Activated naive CD4-positive, alpha-beta T cell treated with anti-CD3 and anti-CD28 coated beads, Interleukin-2, amount 50 U/mL, for 72 hours (primary cell): ENCODE results near the gene STX1B. TPM values are rescaled to one million over a fixed set of nuclear protein-coding genes. Genes with fewer than 3 reads are reported as not detected.

Source experiments
- ATAC-seq, 2 donors: fragments of 150-1000 bp; cut with Tn5 transposase; 2 replicates each; pipeline ENCODE4 v1.10.0; 2021; ENCODE audit warnings: mild to moderate bottlenecking in 2 of 2, moderate library complexity in 2 of 2
- DNase-seq, 2 donors: peaks; one replicate each; pipeline ENCODE4 v3.0.0; 2021 to 2022; ENCODE audit warnings: low spot score in 2 of 2
- H3K27ac Mint-ChIP-seq, 2 donors: one replicate each; pipeline ENCODE4 v1.8.0; 2022; ENCODE audit warnings: mild to moderate bottlenecking in 2 of 2, mixed read lengths in 2 of 2
- H3K36me3 Mint-ChIP-seq, 2 donors: one replicate each; pipeline ENCODE4 v1.8.0; 2022; ENCODE audit warnings: mixed read lengths in 2 of 2
- H3K9me3 Mint-ChIP-seq, 2 donors: one replicate each; pipeline ENCODE4 v1.8.0; 2022; ENCODE audit warnings: mixed read lengths in 2 of 2
- total RNA-seq, 2 donors: library from RNA; stranded (reverse); gene quantifications; one replicate each; pipeline ENCODE4 v1.2.3, GENCODE V29; 2022

The STX1B gene
- total RNA-seq, 2 donors from 2014 or later: 0.87 to 4.5 TPM

- no peak for DNase-seq
- Mint-ChIP-seq H3K27ac (peak overlapping the region; percentile 13 to 43), H3K36me3 (peaks cover 15 to 19% of the 10 kb centered on the region in 2 donors), H3K9me3 (no peaks in the 10 kb centered on the region)
- no peak for ATAC-seq
Observed at GRCh38 chr16:30972872-30973271, 37.6 kb downstream of the STX1B start.

- DNase-seq (no peak), ATAC-seq (no peak)
- Mint-ChIP-seq H3K36me3 (peaks cover 15 to 26% of the 10 kb centered on the region in 2 donors), H3K27ac (peak overlapping the region in 1 of 2 donors; percentile 52), H3K9me3 (no peaks in the 10 kb centered on the region)
Observed at GRCh38 chr16:30971298-30971697, 39.1 kb downstream of the STX1B start.

- DNase-seq: no peak
- H3K36me3 Mint-ChIP-seq: peaks cover 19 to 32% of the 10 kb centered on the region in 2 donors
- no peak for ATAC-seq
- no peaks in the 10 kb centered on the region for H3K9me3 Mint-ChIP-seq
- peak overlapping the region; percentile 22 to 48 for H3K27ac Mint-ChIP-seq
Observed at GRCh38 chr16:30969246-30969842, 41.1 kb downstream of the STX1B start.

- DNase-seq (no peak), ATAC-seq (no peak)
- Mint-ChIP-seq H3K27ac (peak overlapping the region in 1 of 2 donors; percentile 60), H3K9me3 (no peaks in the 10 kb centered on the region), H3K36me3 (peaks cover 25 to 38% of the 10 kb centered on the region in 2 donors)
Observed at GRCh38 chr16:30967795-30968194, 42.6 kb downstream of the STX1B start.

- H3K9me3 Mint-ChIP-seq: no peaks in the 10 kb centered on the region
- ATAC-seq (no peak), DNase-seq (no peak)
- H3K36me3 Mint-ChIP-seq: peaks cover 28 to 34% of the 10 kb centered on the region in 2 donors
- peak overlapping the region; percentile 71 to 72 for H3K27ac Mint-ChIP-seq
Observed at GRCh38 chr16:30966033-30966619, 44.3 kb downstream of the STX1B start.

GRCh38 chr16:30965436-30965835 lies 45.0 kb downstream of the STX1B start:
- H3K9me3 Mint-ChIP-seq: no peaks in the 10 kb centered on the region
- H3K27ac Mint-ChIP-seq: peak overlapping the region; percentile 19 to 68
- peaks cover 23 to 27% of the 10 kb centered on the region in 2 donors for H3K36me3 Mint-ChIP-seq
- DNase-seq (no peak), ATAC-seq (no peak)

- no peaks in the 10 kb centered on the region for H3K9me3 Mint-ChIP-seq
Observed at GRCh38 chr16:30964574-30965226, 45.7 kb downstream of the STX1B start.

GRCh38 chr16:30963925-30964511 lies 46.4 kb downstream of the STX1B start:
- Mint-ChIP-seq H3K9me3 (no peaks in the 10 kb centered on the region), H3K36me3 (peaks cover 34 to 35% of the 10 kb centered on the region in 2 donors), H3K27ac (peak overlapping the region in 1 of 2 donors; percentile 19)
- no peak for DNase-seq
- no peak for ATAC-seq

More at GRCh38 chr16:30964574-30965226, 45.7 kb downstream of the STX1B start:
- no peak for DNase-seq
- ATAC-seq: no peak
- peak overlapping the region; percentile 19 to 68 for H3K27ac Mint-ChIP-seq
- peaks cover 29 to 32% of the 10 kb centered on the region in 2 donors for H3K36me3 Mint-ChIP-seq

GRCh38 chr16:30961384-30961783 lies 49.1 kb downstream of the STX1B start:
- DNase-seq: no peak
- Mint-ChIP-seq H3K9me3 (no peaks in the 10 kb centered on the region), H3K27ac (no peak overlapping the region), H3K36me3 (peaks cover 24 to 47% of the 10 kb centered on the region in 2 donors)
- no peak for ATAC-seq

- H3K27ac Mint-ChIP-seq: peak overlapping the region; percentile 75 to 98
- ATAC-seq: peak; percentile 7 to 19
- no peaks in the 10 kb centered on the region for H3K9me3 Mint-ChIP-seq
- peaks cover 14 to 37% of the 10 kb centered on the region in 2 donors for H3K36me3 Mint-ChIP-seq
- no peak for DNase-seq
Observed at GRCh38 chr16:30958175-30959079, 52.0 kb downstream of the STX1B start.

GRCh38 chr16:30957456-30958174 lies 52.8 kb downstream of the STX1B start, which contains the start of gene SETD1A:
SETD1A (plus strand) TSS chr16:30957754; CDS start chr16:30958732, 978 bp downstream.
- H3K9me3 Mint-ChIP-seq: no peaks in the 10 kb centered on the region
- peak; percentile 95 for DNase-seq
- ATAC-seq: peak; percentile 88 to 90
- H3K36me3 Mint-ChIP-seq: peaks cover 8 to 30% of the 10 kb centered on the region in 2 donors
- peak within 1 kb of the TSS; percentile 97 to 99 for H3K27ac Mint-ChIP-seq

- Mint-ChIP-seq H3K9me3 (no peaks in the 10 kb centered on the region), H3K36me3 (peaks cover 8 to 30% of the 10 kb centered on the region in 2 donors), H3K27ac (peak overlapping the region; percentile 97 to 99)
- DNase-seq: peak; percentile 88 to 91
- ATAC-seq: peak; percentile 82 to 86
Observed at GRCh38 chr16:30956601-30957455, 53.6 kb downstream of the STX1B start.

GRCh38 chr16:30954993-30955392 lies 55.4 kb downstream of the STX1B start:
- no peak for DNase-seq
- H3K9me3 Mint-ChIP-seq: no peaks in the 10 kb centered on the region

GRCh38 chr16:30953511-30954124 lies 56.8 kb downstream of the STX1B start:
- Mint-ChIP-seq H3K27ac (no peak overlapping the region), H3K36me3 (peaks cover 8% of the 10 kb centered on the region in 2 donors), H3K9me3 (no peaks in the 10 kb centered on the region)
- ATAC-seq (peak in 1 of 2 donors; percentile 21), DNase-seq (peak in 1 of 2 donors; percentile 65)

More at GRCh38 chr16:30954993-30955392, 55.4 kb downstream of the STX1B start:
- ATAC-seq: no peak
- H3K27ac Mint-ChIP-seq: no peak overlapping the region
- peaks cover 9 to 21% of the 10 kb centered on the region in 2 donors for H3K36me3 Mint-ChIP-seq
